Posterior cingulate gyrus (tissue), 11 donors: ENCODE measurements around the gene CGB7.
"Not testable (repeated sequence)": the region's sequence is repeated elsewhere in the genome, so short reads cannot be mapped to it uniquely, and the experiment has no call there.

Experiments used
- DNase-seq, 10 donors: peaks; one replicate each; pipeline versions ENCODE4 v3.0.0 to v3.0.0-alpha.2; 2020 to 2021; ENCODE audit warnings: mixed read lengths in 3 of 10
- intact Hi-C: fragments of 100-400 bp; cut with DNase I; formaldehyde crosslinking; loops from one replicate; pipeline ENCODE4 v1.15.1; 2023

CGB7 gene

DNA sequence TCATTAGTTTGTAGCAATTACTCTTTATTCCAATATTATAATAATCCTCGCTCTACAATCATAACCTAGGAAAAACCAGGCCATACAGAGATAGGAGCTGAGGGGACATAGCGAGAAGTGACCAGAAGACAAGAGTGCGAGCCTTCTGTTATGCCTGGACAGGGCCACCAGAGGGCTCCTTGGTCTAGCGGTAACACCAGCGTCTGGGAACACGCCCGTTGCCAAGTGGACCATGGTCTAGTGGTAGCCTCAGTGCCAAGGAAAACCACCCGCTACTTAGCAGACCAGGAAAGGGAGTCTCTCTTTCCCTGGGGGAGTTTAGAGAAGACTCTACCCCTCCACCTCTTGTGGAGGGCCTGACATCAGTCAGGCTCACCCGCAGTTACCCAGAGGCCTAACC is 17.3 kb upstream of the CGB7 start:
- peak in 9 of 10 donors; percentile 24 to 93 (median 54) for DNase-seq
- intact Hi-C loops, result not testable (repeated sequence)

DNA sequence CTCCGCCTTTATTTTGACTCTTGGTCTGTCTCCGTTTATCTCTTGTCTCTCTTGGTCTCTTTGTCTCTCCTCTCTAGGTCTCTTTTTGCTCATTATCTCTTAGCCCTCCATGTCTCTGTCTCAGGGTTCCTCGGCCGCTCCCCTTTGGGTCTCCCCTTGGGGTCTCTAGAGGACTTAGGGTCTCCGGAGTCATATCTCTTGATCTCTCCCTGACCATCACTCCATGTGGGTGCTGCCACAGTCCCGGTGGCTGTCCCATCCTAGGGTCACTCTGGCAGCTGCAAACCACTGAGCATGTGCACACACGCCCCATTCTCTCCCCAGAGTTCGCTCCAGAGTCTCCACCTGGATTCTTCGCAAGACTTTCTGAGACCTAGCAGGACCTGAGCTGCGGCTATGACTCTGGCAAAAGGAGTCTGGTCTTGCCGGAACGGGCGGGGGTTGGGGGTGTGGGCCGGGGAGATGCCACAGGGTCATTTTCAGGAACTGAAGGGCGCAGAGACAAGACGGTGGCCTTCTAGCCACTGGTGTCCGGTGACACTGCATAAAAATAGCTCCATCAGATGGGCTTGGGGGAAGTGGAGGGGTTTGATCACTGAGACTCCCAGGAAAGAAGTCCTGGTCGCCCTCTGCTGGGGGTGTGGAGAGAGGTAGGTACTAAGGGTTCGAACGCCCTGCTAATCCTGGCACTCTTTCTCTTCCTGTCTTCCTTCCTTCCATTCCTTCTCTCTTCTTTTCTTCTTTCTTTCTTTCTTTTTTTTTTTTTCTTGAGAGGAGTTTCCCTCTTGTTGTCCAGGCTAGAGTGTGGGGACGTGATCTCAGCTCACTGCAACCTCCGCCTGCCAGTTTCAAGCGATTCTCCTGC is 16.2 kb upstream of the CGB7 start:
- DNase-seq, result peak in 1 of 10 donors; percentile 4
- intact Hi-C loops, result no loop called here

DNA sequence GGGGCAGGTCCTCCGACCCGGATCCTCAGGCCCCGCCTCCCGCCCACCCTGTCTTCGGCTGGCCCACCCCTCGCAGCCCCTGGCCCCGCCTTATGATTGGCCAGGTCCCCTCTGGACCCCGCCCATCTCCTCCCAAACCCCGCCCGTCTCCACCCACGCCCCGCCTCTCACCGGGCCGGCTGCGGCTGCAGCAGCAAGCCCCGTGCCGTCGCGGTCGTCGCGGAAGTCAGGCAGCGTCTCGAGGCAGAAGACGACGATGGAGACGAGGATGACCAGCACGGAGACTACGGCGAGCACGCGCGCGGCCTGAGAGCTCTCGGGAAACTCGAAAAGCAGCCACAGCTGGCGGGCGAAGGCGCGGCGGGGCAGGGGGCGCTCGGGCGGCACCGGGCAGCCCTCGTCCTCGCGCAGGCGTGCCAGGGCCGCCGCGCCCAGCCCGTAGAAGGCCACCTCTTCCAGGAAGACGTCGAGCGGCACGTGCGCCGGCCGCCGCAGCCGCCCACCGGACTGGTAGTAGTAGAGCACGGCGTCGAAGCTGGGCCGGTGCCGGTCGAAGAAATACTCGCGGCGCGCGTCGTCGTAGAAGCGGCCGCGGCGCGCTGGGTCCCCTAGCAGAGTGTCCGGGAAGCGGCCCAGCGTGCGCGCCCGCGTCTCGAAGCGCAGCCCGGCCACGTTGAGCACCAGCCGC is 14.5 kb upstream of the CGB7 start:
- intact Hi-C loops, result no loop called here
- DNase-seq, result no peak

DNA sequence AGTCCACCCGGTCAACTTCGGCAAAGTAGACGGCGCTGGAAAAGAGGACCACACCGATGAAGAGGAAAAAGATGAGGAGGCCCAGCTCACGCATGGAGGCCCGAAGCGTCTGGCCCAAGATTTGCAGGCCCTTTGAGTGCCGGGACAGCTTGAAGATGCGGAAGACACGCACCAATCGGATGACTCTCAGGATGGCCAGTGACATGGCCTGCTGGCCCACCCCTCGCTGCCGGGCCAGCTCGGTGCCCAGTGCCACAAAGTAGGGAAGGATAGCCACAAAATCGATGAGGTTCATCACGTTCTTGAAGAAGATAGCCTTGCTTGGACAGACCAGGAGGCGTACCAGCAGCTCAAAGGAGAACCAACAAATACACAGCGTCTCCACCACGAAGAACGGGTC is 12.9 kb upstream of the CGB7 start:
- DNase-seq, result no peak
- intact Hi-C loops, result no loop called here

DNA sequence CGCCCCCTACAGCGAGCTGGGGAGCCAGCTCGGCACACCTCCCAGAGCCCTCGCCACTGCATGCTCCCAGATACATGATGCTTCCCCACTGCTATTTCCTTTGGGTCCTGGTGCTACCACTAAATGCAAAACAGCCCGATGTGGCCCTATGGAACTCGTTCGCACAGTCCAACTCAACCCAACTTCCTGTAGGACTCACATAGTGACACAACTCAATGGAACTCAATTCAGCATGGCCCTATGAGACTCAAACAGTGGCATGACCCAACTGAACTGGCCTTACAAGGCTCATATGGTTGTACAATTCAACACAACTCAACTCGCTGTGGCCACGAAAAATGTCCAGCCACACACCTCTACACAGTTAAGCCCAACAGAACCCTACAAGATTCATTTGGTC is 11.5 kb upstream of the CGB7 start:
- intact Hi-C loops, result no loop called here
- DNase-seq, result peak in 1 of 10 donors; percentile 31

DNA sequence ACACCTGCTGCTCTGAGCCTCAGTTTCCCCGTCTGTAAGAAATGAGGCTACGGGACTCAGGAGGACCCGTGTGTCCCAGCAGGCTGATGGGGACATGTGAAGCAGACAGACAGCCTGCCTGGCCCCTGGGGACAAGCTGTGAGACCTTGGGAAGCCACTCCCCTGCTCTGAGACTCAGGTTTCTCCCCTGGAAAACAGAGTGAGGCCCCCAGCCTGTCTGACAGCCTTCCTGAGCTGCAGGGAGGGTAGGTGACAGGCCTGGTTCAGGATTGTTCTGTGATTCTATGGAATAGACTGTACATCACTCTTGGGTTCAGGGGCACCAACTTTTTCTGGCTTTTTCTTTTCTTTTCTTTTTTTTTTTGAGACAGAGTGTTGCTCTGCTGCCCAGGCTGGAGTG is 10.0 kb upstream of the CGB7 start:
- intact Hi-C loops, result no loop called here
- peak in 1 of 10 donors; percentile 2 for DNase-seq

DNA sequence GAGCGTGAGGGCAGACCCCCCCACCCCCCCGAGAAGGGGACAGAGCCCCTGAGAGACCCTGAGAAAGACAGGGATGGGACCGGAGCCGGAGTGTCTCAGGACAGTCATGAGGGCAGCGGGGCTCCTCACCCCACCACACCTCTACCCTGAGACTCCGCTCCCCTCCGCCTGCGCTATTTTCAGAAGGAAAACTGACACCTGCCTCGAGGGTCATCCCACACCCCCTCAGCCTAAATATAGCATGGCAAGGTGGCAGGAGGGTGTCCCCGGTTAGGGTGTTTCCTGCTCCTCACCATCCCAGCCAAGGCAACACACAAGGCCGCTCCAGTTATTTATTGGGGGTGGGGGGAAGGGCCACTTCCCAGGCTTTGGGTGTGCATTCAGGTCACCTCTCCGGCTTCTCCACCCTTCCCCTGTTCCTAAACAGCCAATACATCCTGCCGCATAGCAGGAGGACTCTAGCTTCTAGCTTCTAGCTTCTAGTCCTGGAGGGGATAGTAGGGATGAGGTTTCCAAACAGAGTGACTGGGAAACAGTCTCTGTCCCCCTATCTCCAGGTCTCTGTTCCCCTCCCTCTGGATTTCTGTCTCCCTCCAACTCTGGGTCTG is 8.5 kb upstream of the CGB7 start:
- intact Hi-C loops, result no loop called here

DNA sequence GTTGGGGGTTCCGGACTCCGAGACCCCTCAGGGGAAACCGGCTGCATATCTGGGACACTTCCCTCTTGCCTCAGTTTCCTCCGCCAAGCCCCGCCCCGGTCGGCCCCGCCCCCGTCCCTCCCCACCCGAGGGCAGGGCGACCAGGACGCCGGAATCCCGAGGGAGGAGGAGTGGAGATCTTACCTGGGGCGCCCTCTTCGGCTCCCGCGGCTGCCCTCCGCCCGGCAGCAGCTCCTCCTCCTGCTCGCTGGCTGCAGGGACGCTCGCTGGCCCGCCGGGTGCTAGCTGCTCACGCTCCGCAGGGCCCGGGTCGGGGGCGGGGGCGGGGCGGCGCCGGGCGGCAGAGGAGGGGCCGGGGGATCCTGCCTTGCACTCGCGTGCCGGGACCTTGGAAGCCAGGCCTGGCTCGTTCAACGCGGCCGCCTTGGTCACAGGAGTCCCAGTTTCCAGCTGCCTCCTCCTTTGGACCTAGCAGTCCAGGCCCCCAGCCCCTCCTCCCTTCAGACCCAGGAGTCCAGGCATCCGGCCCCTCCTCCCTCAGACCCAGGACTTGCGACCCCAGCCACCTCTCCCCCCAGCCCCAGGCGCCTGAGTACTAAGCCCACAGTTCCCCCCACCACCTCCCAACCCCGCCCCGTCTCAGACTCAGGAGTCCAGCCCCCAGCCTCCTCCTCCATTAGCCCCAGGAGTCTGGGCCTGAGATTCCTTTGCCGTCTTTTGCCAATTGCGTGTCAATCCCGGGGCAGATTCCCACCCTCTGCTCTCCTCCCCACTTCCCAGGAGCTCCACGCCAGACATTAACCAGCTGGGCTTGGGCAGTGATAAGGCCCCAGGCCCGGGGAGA is 7.4 kb upstream of the CGB7 start, which contains the start of gene NTF4:
NTF4 (minus strand) TSS at position 51 of the 844 bp plus-strand sequence. CDS start 2,821 bp downstream, outside the sequence.
- DNase-seq, result peak in 1 of 10 donors; percentile 59
- intact Hi-C loops, result no loop called here

More for the DNA sequence above, 8.5 kb upstream of the CGB7 start:
- peak in 1 of 10 donors; percentile 26 for DNase-seq

DNA sequence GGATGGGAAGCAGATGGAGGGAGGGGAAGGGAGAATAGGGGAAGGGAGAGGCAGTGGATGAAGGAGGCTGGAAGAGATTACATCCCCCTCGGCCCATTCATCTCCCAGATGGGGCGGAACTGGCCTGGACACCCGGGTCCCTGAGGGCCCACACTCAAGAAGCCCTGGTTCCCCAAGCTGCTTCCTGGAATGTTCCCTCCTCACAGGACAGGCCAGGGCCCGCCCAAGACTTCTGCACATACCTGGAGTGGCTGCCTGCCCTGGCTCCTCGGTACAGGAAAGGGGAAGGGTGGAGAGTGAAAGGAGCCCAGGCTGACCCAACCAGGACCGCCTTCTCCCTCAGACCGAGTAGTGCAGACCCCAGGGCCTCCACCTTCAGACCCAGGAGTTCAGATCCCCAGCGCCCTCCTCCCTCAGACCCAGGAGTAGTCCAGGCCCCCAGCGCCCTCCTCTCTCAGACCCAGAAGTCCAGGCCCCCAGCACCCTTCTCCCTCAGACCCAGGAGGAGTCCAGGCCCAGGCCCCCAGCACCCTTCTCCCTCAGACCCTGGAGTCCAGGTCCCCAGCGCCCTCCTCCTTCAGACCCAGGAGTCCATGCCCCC is 6.6 kb upstream of the CGB7 start:
- intact Hi-C loops, result no loop called here

DNA sequence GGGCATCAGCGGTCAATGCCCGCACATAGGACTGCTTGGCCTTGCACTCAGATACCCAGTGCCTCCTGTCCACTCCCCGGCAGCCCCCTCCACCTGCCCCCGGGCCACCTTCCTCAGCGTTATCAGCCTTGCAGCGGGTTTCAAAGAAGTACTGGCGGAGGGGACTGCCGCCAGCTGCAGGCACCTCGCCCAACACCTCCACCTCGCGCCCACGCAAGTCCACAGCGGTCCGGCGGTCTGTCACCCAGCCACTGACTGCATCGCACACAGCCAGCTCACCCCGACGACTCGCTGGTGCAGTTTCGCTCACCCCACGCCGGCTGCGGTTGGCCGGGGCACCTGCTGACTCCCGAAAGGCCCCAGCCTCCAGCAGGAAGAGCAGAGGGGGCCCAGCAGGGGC is 3.9 kb upstream of the CGB7 start:
- DNase-seq, result peak in 1 of 10 donors; percentile 66
- intact Hi-C loops, result no loop called here

More for the DNA sequence above, 6.6 kb upstream of the CGB7 start:
- peak in 1 of 10 donors; percentile 72 for DNase-seq

DNA sequence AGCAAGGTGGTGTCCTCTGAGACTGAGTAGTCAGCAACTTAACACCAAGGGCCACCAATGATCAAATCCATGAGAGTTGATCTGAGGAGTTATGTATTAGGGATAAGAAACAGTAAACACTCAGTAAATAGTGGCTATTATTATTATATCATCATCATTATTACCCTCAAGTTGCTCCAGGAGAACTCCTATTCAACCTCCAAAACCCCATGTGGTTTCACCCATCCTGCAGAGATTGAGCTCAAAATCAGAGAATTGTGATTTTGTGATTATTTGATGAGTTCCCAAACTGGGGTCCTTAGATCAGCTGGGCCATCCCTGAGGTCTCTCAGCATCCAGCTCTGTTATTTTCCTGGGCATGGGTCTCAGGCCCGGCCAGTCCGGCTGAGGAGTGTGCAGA is 3.5 kb upstream of the CGB7 start:
- no peak for DNase-seq
- intact Hi-C loops, result no loop called here

DNA sequence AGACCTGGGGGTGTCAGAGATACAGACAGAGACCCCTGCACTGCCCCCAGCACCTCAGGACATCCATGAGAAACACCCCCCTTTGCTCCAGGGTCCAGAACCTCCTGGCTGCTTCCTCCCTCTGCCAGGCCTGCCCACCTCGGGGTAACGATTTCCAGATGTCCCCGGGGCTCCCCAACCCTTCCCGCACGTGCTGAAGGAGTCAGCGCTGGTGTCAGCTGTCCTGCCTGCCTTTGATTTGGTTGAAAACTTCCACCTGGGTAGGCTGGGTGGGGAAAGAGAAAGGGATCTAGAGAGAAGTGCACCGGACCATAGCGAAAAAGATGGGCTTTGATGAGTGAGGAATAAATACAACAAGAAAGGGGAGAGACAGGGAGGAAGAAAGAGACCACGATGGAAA is 1.5 kb upstream of the CGB7 start:
- DNase-seq, result peak in 1 of 10 donors; percentile 22

DNA sequence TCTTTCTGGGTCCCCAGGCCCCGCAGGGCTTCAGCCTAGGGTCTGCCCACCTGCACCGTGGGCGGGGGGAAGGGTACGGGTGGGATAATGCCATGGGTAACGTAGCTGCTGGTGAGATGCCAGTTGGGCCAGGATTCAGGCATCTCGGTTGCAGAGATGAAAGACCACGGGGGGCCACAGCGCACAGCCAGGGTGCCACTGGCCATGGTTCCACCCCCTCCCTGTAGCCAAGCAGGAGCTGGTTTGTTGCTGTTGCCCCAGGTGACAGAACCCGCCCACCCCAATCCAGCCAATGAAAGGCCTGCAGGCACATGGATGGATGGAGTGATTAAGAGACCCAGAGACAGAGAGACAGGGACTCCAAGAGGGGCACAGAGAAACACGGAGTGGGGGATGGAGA is 1.0 kb upstream of the CGB7 start:
- intact Hi-C loops, result no loop called here
- peak in 2 of 10 donors; percentile 21 to 63 for DNase-seq

More for the DNA sequence above, 1.5 kb upstream of the CGB7 start:
- intact Hi-C loops, result no loop called here

DNA sequence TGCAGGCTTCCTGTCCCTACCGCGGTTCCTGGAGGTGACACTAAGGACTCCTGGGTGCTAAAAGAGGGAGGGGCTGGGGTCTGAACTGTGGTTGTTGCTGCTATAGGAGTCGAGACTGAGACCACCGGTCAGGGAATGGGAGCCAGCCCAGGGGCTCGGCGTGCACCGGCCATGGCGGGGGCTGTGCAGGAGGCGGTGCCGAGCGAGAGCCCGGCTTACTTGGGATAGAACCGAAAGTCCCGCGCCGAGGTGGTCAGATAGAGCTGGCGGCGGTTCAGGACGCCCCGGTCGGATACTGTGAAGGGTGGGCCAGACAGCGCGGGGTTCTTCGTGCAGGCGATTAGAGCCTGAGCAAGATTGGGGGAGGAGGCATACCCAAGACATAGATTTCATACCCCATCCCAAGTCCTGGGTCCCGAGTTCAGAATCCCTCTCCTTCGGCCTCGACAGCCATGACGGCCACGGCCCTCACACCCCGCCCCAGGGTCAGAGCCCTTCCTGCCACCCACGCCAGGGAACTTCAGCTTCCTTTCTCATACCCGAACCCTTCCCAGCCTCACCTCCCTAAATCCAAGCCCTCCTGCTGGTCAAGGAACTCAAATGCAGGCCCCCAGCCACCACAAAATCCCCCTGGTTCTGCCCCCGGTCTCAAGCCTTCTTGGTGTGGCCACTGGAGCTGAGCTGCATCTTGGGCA is 500 bp downstream of the CGB7 start:
- DNase-seq, result peak in 2 of 10 donors; percentile 60 to 67
- intact Hi-C loops, result not testable (repeated sequence)

DNA sequence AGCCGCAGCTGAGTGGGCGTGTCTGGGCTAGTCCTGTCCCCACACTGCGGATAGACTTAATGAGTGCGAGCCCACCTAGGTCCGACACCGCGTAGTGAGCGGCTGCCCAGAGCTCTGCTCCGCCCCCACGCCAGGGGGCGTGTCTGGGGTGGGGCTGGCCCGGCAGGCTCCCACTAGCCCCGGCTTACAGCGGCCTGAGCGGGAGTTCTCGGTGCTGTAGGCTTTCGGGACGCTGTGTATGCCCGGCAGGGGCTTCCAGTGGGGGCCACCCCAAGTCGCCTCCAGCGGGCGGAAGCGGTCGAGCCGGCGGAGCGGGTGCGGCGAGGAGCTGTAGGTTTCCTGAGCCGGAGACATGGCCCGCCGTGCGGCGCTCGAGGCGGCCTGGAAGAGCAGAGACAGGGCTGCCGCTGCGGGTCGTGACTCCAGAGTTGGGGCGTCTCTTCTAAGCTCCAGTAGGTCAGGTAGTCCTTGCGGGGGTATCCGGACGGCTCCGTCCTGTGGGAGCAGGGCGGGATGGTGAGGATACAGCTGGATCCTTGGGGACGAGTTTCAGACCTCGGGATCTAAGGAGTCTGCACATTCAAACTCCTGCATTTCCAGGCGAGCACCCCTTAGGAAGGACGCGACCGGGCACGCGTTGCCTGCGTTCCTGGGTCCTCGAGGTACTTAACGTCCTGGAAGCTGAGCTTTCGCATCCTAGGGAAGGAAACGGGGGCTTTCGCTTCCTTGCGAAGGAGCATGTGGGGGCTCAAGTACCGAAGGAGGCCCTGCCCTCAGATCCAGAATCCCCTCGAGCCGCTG is 1.2 kb downstream of the CGB7 start:
- peak in 6 of 10 donors; percentile 10 to 88 (median 52) for DNase-seq
- intact Hi-C loops, result no loop called here

DNA sequence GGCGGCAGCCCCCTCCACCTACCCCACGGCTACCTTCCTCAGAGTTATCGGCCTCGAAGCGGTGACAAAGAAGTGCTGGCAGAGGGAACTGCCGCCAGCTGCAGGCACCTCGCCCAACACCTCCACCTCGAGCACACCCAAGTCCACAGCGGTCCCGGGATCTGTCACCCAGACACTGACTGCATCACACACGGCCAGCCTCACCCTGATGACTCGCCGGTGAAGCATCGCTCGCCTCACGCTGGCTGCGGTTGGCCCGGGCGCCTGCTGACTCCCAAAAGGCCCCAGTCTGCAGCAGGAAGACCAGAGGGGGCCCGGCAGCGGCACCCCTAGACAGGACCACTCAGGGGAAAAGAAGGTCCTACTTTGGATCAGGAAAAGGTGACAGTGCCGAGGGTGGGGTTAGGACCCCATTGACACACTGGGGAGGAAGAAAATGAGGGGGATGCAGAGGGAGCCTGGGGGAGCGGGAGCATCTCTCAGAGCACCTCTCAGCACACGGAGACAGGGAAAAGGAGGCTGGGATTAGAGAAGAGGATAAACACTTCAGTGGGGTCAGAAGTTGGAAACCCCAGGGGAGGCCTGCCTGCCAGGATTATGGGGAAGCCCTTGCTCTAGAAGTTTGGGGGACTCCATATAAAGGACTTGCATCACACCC is 7.0 kb downstream of the CGB7 start:
- intact Hi-C loops, result not testable (repeated sequence)
- DNase-seq, result peak in 2 of 10 donors; percentile 68 to 80

DNA sequence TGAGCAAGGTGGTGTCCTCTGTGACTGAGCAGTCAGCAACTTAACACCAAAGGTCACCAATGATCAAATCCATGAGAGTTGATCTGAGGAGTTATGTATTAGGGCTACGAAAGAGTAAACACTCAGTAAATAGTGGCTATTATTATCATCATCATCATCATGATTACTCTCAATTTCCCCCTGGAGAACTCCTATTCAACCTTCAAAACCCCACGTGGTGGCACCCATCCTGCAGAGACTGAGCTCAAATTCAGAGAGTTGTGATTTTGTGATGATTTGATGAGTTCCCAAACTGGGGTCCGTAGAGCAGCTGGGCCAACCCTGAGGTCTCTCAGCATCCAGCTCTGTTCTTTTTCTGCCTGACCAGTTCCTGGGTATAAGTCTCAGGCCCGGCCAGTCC is 7.7 kb downstream of the CGB7 start:
- intact Hi-C loops, DNase-seq: not testable (repeated sequence)

DNA sequence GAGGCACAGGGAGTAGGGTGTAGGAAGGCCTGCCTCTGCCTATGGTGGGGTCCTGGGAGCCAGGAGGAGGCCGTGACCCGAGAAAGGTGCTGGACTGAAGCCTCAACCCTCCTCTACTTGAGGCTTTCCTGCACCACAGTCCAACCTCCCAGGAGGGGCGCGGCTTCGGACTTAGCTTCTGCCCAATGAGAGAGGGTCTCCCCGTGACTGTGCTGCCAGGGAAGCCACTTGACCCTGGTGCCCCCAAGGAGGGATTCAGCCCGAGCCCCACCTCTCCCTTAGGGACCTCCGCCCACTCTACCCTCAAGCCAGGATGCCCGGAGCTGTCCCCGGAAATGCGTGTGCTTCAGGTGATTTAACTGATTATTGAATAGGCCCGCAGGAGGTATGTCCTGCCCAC is 8.5 kb downstream of the CGB7 start, which contains the start of gene CGB8:
CGB8 (minus strand) TSS at position 101 of the 400 bp plus-strand sequence. CDS start 372 bp downstream, outside the sequence.
- intact Hi-C loops, result not testable (repeated sequence)

More for the DNA sequence above, 8.5 kb downstream of the CGB7 start, which contains the start of gene CGB8:
- peak in 1 of 10 donors; percentile 50 for DNase-seq
